Activated T-cell treated with anti-CD3 and anti-CD28 coated beads, Interleukin-2, amount 50 U/mL, for 24 hours (primary cell): ENCODE data around the gene MEX3A.

Experiments
- DNase-seq: peaks from one replicate; pipeline ENCODE4 v3.0.0-alpha.2; 2020
- H3K27ac Mint-ChIP-seq: 2 replicates; pipeline ENCODE4 v1.8.0; 2020; ENCODE audit warnings: mild to moderate bottlenecking, mixed read lengths
- H3K27me3 Mint-ChIP-seq: 2 replicates; pipeline ENCODE4 v1.8.0; 2020; ENCODE audit warnings: mixed read lengths
- H3K36me3 Mint-ChIP-seq: 2 replicates; pipeline ENCODE4 v1.8.0; 2020; ENCODE audit warnings: low read depth, mixed read lengths
- H3K4me1 Mint-ChIP-seq: 2 replicates; pipeline ENCODE4 v1.8.0; 2020; ENCODE audit warnings: low read depth, mixed read lengths
- H3K4me3 Mint-ChIP-seq: 2 replicates; pipeline ENCODE4 v1.8.0; 2020; ENCODE audit warnings: mild to moderate bottlenecking, moderate library complexity, mixed read lengths
- H3K9me3 Mint-ChIP-seq: 2 replicates; pipeline ENCODE4 v1.8.0; 2020; ENCODE audit warnings: mixed read lengths

MEX3A gene

GRCh38 chr1:156100205-156100995, 18.1 kb upstream of the MEX3A start:
- no peaks in the 10 kb centered on the region for H3K9me3 Mint-ChIP-seq
- H3K27me3 Mint-ChIP-seq: peaks cover 2% of the 10 kb centered on the region
- H3K27ac Mint-ChIP-seq: peak overlapping the region; percentile 58
- peaks cover 85% of the 10 kb centered on the region for H3K4me1 Mint-ChIP-seq
- H3K4me3 Mint-ChIP-seq: no peak overlapping the region
- no peak for DNase-seq
- H3K36me3 Mint-ChIP-seq: no peaks in the 10 kb centered on the region

- Mint-ChIP-seq H3K9me3 (no peaks in the 10 kb centered on the region), H3K27ac (no peak overlapping the region), H3K36me3 (no peaks in the 10 kb centered on the region), H3K4me3 (no peak overlapping the region), H3K4me1 (peaks cover 77% of the 10 kb centered on the region), H3K27me3 (peaks cover 2% of the 10 kb centered on the region)
- DNase-seq: no peak
Observed at GRCh38 chr1:156099282-156099681, 17.0 kb upstream of the MEX3A start.

GRCh38 chr1:156098784-156099183, 16.5 kb upstream of the MEX3A start:
- peak overlapping the region; percentile 97 for H3K27ac Mint-ChIP-seq
- peak overlapping the region; percentile 10 for H3K4me3 Mint-ChIP-seq
- no peaks in the 10 kb centered on the region for H3K9me3 Mint-ChIP-seq
- H3K36me3 Mint-ChIP-seq: no peaks in the 10 kb centered on the region
- no peak for DNase-seq
- peaks cover 2% of the 10 kb centered on the region for H3K27me3 Mint-ChIP-seq
- peaks cover 72% of the 10 kb centered on the region for H3K4me1 Mint-ChIP-seq

- peaks cover 62% of the 10 kb centered on the region for H3K4me1 Mint-ChIP-seq
- peaks cover 2% of the 10 kb centered on the region for H3K27me3 Mint-ChIP-seq
Observed at GRCh38 chr1:156097499-156098178, 15.4 kb upstream of the MEX3A start.

GRCh38 chr1:156096640-156097391, 14.6 kb upstream of the MEX3A start:
- H3K27ac Mint-ChIP-seq: peak overlapping the region; percentile 97
- no peaks in the 10 kb centered on the region for H3K9me3 Mint-ChIP-seq
- H3K4me1 Mint-ChIP-seq: peaks cover 59% of the 10 kb centered on the region
- H3K36me3 Mint-ChIP-seq: no peaks in the 10 kb centered on the region
- H3K4me3 Mint-ChIP-seq: peak overlapping the region; percentile 63
- peaks cover 2% of the 10 kb centered on the region for H3K27me3 Mint-ChIP-seq
- DNase-seq: peak; percentile 92

More at GRCh38 chr1:156097499-156098178, 15.4 kb upstream of the MEX3A start:
- Mint-ChIP-seq H3K36me3 (no peaks in the 10 kb centered on the region), H3K9me3 (no peaks in the 10 kb centered on the region), H3K27ac (peak overlapping the region; percentile 97), H3K4me3 (peak overlapping the region; percentile 63)
- peak; percentile 62 for DNase-seq

GRCh38 chr1:156095906-156096508, 13.7 kb upstream of the MEX3A start:
- Mint-ChIP-seq H3K27me3 (no peaks in the 10 kb centered on the region), H3K4me1 (peaks cover 54% of the 10 kb centered on the region), H3K9me3 (no peaks in the 10 kb centered on the region), H3K27ac (peak overlapping the region; percentile 97), H3K4me3 (peak overlapping the region; percentile 63), H3K36me3 (no peaks in the 10 kb centered on the region)
- DNase-seq: no peak

- H3K36me3 Mint-ChIP-seq: no peaks in the 10 kb centered on the region
- H3K4me3 Mint-ChIP-seq: no peak overlapping the region
- H3K27me3 Mint-ChIP-seq: peaks cover 16% of the 10 kb centered on the region
- peaks cover 20% of the 10 kb centered on the region for H3K4me1 Mint-ChIP-seq
- H3K9me3 Mint-ChIP-seq: no peaks in the 10 kb centered on the region
- DNase-seq: no peak
- no peak overlapping the region for H3K27ac Mint-ChIP-seq
Observed at GRCh38 chr1:156091610-156092009, 9.3 kb upstream of the MEX3A start.

- DNase-seq: peak; percentile 91
- peaks cover 12% of the 10 kb centered on the region for H3K4me1 Mint-ChIP-seq
- no peaks in the 10 kb centered on the region for H3K9me3 Mint-ChIP-seq
- no peak overlapping the region for H3K27ac Mint-ChIP-seq
- peaks cover 23% of the 10 kb centered on the region for H3K27me3 Mint-ChIP-seq
- no peaks in the 10 kb centered on the region for H3K36me3 Mint-ChIP-seq
- no peak overlapping the region for H3K4me3 Mint-ChIP-seq
Observed at GRCh38 chr1:156090840-156091188, 8.5 kb upstream of the MEX3A start.

GRCh38 chr1:156090138-156090839, 8.0 kb upstream of the MEX3A start:
- no peak for DNase-seq
- no peak overlapping the region for H3K4me3 Mint-ChIP-seq
- H3K4me1 Mint-ChIP-seq: peaks cover 8% of the 10 kb centered on the region
- H3K27ac Mint-ChIP-seq: no peak overlapping the region
- H3K36me3 Mint-ChIP-seq: no peaks in the 10 kb centered on the region
- no peaks in the 10 kb centered on the region for H3K9me3 Mint-ChIP-seq
- H3K27me3 Mint-ChIP-seq: peaks cover 29% of the 10 kb centered on the region

GRCh38 chr1:156089704-156090103, 7.4 kb upstream of the MEX3A start:
- DNase-seq: no peak
- H3K27ac Mint-ChIP-seq: no peak overlapping the region
- no peaks in the 10 kb centered on the region for H3K36me3 Mint-ChIP-seq
- peaks cover 5% of the 10 kb centered on the region for H3K4me1 Mint-ChIP-seq
- H3K27me3 Mint-ChIP-seq: peaks cover 35% of the 10 kb centered on the region
- H3K4me3 Mint-ChIP-seq: no peak overlapping the region
- H3K9me3 Mint-ChIP-seq: no peaks in the 10 kb centered on the region

- no peak overlapping the region for H3K27ac Mint-ChIP-seq
- H3K9me3 Mint-ChIP-seq: no peaks in the 10 kb centered on the region
- no peaks in the 10 kb centered on the region for H3K36me3 Mint-ChIP-seq
- no peak for DNase-seq
- no peak overlapping the region for H3K4me3 Mint-ChIP-seq
- H3K4me1 Mint-ChIP-seq: peaks cover 16% of the 10 kb centered on the region
- peaks cover 53% of the 10 kb centered on the region for H3K27me3 Mint-ChIP-seq
Observed at GRCh38 chr1:156086256-156086662, 4.0 kb upstream of the MEX3A start.

GRCh38 chr1:156083800-156084790, 1.8 kb upstream of the MEX3A start:
- Mint-ChIP-seq H3K4me1 (peaks cover 14% of the 10 kb centered on the region), H3K36me3 (no peaks in the 10 kb centered on the region), H3K27ac (no peak overlapping the region), H3K9me3 (no peaks in the 10 kb centered on the region), H3K4me3 (peak overlapping the region; percentile 80), H3K27me3 (peaks cover 58% of the 10 kb centered on the region)
- DNase-seq: no peak

- Mint-ChIP-seq H3K27me3 (peaks cover 56% of the 10 kb centered on the region), H3K27ac (no peak overlapping the region), H3K36me3 (no peaks in the 10 kb centered on the region), H3K9me3 (no peaks in the 10 kb centered on the region), H3K4me1 (peaks cover 17% of the 10 kb centered on the region), H3K4me3 (peak overlapping the region; percentile 80)
- DNase-seq: no peak
Observed at GRCh38 chr1:156081917-156082308, 352 bp downstream of the MEX3A start.
